OCI-LY7 (cell line): ENCODE measurements around the gene PMS1.

Source experiments
- EZH2phosphoT487 ChIP-seq: fragments of 200-600 bp; sonication (generic); IDR thresholded peaks from 2 replicates; pipeline ENCODE4 v1.6.1; 2018; ENCODE audit warnings: low read depth, borderline replicate concordance, mild to moderate bottlenecking, mixed run types, antibody characterized with exemption, low read length, moderate library complexity, mixed read lengths
- TF ChIP-seq, protein P1 (sequence below): fragments of 200-600 bp; sonication (generic); conservative IDR thresholded peaks from 2 replicates; pipeline ENCODE4 v1.5.1; 2014; ENCODE audit warnings: mild to moderate bottlenecking, antibody characterized with exemption, low read length, moderate library complexity, mixed read lengths

- TF ChIP-seq, protein P1, sequence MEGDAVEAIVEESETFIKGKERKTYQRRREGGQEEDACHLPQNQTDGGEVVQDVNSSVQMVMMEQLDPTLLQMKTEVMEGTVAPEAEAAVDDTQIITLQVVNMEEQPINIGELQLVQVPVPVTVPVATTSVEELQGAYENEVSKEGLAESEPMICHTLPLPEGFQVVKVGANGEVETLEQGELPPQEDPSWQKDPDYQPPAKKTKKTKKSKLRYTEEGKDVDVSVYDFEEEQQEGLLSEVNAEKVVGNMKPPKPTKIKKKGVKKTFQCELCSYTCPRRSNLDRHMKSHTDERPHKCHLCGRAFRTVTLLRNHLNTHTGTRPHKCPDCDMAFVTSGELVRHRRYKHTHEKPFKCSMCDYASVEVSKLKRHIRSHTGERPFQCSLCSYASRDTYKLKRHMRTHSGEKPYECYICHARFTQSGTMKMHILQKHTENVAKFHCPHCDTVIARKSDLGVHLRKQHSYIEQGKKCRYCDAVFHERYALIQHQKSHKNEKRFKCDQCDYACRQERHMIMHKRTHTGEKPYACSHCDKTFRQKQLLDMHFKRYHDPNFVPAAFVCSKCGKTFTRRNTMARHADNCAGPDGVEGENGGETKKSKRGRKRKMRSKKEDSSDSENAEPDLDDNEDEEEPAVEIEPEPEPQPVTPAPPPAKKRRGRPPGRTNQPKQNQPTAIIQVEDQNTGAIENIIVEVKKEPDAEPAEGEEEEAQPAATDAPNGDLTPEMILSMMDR = no peak
- TF ChIP-seq EZH2phosphoT487 = no peak
These were observed 46.3 kb downstream of the PMS1 start for GRCh38 chr2:189830510-189830909.
